ENCODE data around the gene VSIG4.
"Not testable (repeated sequence)": the region's sequence is repeated elsewhere in the genome, so short reads cannot be mapped to it uniquely, and the experiment has no call there.

The VSIG4 gene, protein sequence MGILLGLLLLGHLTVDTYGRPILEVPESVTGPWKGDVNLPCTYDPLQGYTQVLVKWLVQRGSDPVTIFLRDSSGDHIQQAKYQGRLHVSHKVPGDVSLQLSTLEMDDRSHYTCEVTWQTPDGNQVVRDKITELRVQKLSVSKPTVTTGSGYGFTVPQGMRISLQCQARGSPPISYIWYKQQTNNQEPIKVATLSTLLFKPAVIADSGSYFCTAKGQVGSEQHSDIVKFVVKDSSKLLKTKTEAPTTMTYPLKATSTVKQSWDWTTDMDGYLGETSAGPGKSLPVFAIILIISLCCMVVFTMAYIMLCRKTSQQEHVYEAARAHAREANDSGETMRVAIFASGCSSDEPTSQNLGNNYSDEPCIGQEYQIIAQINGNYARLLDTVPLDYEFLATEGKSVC

GRCh38 chrX:66039944-66040343, at the start of gene VSIG4:
VSIG4 (minus strand) TSS chrX:66040080; CDS start chrX:66039998, 82 bp downstream.
- no peak for DNase-seq (ENCODE audit: low read depth in 2 of 2)

GRCh38 chrX:66076801-66077200, 36.9 kb upstream of the VSIG4 start:
- DNase-seq (ENCODE audit: low read depth in 2 of 2), result no peak

- DNase-seq (ENCODE audit: low read depth in 2 of 2), result peak in 1 of 2 donors; percentile 16
Observed at GRCh38 chrX:66074920-66075879, 35.3 kb upstream of the VSIG4 start.

GRCh38 chrX:66071126-66071525, 31.2 kb upstream of the VSIG4 start:
- no peak for DNase-seq (ENCODE audit: low read depth in 2 of 2)

DNA sequence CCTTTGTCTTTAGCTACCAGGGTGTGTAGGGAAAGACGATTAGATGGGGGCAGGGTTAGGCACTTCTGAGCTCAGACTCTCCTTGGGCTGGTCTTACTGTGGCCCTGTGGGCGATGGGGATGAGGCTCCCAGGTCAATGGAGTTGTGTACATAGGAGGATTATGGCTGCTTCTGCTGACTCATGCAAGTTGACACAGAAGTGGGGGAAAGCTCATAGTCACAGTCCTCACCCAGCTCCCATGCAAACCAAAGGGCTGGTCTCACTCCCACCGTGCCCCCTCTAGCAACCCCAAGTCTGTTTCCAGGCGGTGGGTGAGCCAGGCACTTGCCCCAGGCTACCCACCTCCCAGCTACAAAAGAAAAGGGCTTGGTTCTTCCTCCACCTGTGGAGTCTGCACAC, 24.4 kb upstream of the VSIG4 start:
- no peak for DNase-seq (ENCODE audit: low read depth in 2 of 2)

DNA sequence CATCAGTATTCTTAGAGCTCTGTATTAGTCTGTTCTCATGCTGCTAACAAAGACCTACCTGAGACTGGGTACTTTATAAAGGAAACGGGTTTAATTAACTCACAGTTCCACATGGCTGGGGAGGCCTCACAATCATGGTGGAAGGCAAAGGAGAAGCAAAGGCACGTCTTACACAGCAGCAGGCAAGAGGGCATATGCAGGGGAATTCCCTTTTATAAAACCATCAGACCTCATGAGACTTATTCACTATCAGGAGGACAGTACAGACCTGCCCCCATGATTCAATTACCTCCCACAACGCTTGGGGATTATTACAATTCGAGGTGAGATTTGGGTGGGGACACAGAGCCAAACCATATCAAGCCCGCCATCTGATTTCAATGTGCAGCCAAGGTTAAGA, 17.1 kb upstream of the VSIG4 start:
- DNase-seq (ENCODE audit: low read depth in 2 of 2), result not testable (repeated sequence)

GRCh38 chrX:66054978-66055377, 15.1 kb upstream of the VSIG4 start:
- DNase-seq (ENCODE audit: low read depth in 2 of 2), result no peak

DNA sequence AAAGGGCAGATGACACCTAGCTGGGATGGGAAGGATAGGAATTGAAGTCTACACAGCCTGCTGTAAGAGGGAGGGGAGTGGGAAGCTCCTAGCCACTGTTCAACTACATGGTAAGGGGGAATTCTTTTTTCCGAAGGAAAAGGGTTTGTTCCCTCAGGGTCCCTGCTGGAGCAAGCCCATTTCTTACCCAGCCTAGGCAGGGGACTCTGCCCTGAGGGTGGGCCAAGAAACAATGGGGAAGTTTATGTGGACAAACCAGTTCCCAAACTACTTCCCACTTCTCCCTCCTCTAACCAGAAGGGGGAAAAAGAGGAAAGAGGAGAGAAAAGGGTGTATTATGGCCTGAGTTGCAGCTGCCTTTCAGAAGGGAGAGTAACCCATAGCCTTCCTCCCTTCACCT, 13.5 kb upstream of the VSIG4 start:
- no peak for DNase-seq (ENCODE audit: low read depth in 2 of 2)

GRCh38 chrX:66051980-66052379, 12.1 kb upstream of the VSIG4 start:
- DNase-seq (ENCODE audit: low read depth in 2 of 2), result no peak

GRCh38 chrX:66050140-66050569, 10.3 kb upstream of the VSIG4 start:
- no peak for DNase-seq (ENCODE audit: low read depth in 2 of 2)

DNA sequence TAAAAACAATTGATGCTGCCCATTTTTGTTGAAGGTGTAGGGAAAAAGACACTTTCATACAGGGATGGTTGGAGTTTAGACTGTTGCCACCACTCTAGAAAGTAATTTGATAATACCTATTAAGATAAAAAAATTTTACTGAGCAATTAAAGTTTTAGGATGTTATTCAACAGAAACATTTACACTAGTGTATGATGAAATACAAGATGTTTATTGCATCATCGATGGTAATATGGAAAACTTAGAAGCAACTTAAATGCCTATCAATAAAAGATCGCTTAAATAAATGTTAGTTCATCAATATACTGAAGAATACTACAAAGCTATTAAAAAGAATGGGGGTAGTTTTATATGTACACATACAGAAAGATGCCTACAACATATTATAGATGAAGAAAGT, 9.2 kb upstream of the VSIG4 start:
- DNase-seq (ENCODE audit: low read depth in 2 of 2), result no peak

GRCh38 chrX:66046612-66047235, 6.8 kb upstream of the VSIG4 start:
- DNase-seq (ENCODE audit: low read depth in 2 of 2), result peak in 1 of 2 donors; percentile 28

DNA sequence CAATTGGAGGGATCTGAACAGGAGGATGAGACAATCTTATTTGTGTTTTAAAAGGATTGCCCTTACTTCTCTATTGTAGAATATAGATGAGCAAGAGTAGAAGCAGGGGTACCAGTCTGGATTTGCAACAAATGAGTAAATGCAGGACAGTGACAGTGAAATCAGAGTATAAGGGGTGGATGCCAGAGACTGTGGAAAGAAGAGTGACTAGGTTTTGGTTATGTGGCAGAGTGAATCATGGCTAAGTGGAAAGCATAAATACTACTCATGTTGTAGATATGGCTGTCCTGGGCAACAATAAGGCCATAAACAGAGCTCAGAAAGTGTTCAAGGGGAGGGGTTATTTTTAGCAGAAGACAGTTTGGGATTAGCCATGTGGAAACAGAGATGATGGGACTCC, 6.0 kb upstream of the VSIG4 start:
- no peak for DNase-seq (ENCODE audit: low read depth in 2 of 2)

GRCh38 chrX:66043584-66043983, 3.7 kb upstream of the VSIG4 start:
- DNase-seq (ENCODE audit: low read depth in 2 of 2), result no peak

GRCh38 chrX:66042307-66043077, 2.6 kb upstream of the VSIG4 start:
- no peak for DNase-seq (ENCODE audit: low read depth in 2 of 2)

GRCh38 chrX:66038115-66038514, 1.8 kb downstream of the VSIG4 start:
- DNase-seq (ENCODE audit: low read depth in 2 of 2), result no peak

GRCh38 chrX:66036231-66036630, 3.6 kb downstream of the VSIG4 start:
- DNase-seq (ENCODE audit: low read depth in 2 of 2), result no peak

DNA sequence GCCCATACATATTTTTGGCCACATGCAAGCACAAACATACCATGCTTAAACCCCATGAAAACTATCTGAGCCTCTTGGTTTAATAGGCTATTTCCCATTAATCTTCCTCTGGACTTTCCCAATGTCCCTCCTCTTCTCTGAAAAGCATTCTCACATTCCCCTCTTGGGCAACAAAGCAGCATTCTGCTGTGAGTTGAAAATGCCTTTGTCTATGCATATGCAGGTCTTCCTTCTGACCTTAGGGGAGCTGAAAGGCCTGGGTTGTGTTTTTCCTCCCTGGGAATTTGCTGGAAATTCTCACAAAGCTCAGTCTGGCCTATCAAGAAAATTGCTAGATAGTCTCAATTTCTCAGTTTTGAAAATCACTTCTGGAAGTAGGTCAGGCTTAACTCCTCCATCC, 4.2 kb downstream of the VSIG4 start:
- DNase-seq (ENCODE audit: low read depth in 2 of 2), result no peak

- DNase-seq (ENCODE audit: low read depth in 2 of 2), result no peak
Observed at GRCh38 chrX:66030505-66031317, 9.2 kb downstream of the VSIG4 start.

- DNase-seq (ENCODE audit: low read depth in 2 of 2), result no peak
Observed at GRCh38 chrX:66028936-66029335, 10.9 kb downstream of the VSIG4 start.

DNA sequence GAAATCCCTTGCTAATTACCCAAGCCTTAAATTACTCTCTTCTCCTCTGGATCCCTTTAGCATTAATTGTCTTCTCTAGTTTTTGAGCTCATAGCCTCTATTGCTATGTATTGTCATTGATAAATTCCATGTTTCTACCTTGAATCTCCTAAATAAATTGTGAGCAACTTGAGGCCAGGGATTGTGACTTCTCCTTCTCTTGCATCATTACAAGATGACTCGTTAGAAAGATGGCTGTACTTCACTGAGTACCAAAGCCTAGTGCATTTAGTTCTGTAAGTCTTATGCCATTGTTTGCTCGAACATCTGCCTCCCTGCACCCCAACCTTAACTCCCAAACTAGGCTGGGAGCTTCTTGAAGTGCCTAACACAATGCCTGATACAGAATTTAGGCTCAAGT, 15.3 kb downstream of the VSIG4 start:
- no peak for DNase-seq (ENCODE audit: low read depth in 2 of 2)

Data from stimulated activated CD4-positive, alpha-beta T cell treated with anti-CD3 and anti-CD28 coated beads, Interleukin-4, amount 100 ng/mL, for 48 hours (primary cell).